HL-60 (cell line): Measurements from ENCODE around the gene SERPINF2.

ENCODE experiments used
- CTCF ChIP-seq: IDR thresholded peaks from one replicate; pipeline ENCODE4 v1.5.1; 2011; ENCODE audit warnings: low read length, control low read depth, inconsistent platforms; ENCODE audit not compliant: insufficient read depth
- POLR2AphosphoS5 ChIP-seq: IDR thresholded peaks from 2 replicates; pipeline ENCODE4 v1.6.1; 2012; ENCODE audit warnings: low read depth
- REST ChIP-seq: IDR thresholded peaks from 2 replicates; pipeline ENCODE4 v1.6.1; 2012; ENCODE audit warnings: low read depth; ENCODE audit not compliant: insufficient replicate concordance

- TF ChIP-seq CTCF: no peak
- TF ChIP-seq POLR2AphosphoS5: no peak
- no peak for TF ChIP-seq REST
Measured at GRCh38 chr17:1767358-1767757, 24.7 kb downstream of the SERPINF2 start.
